Esophagus squamous epithelium (tissue), 4 donors: ENCODE results near the gene ITPRIP.

Experiments
- POLR2A ChIP-seq, 4 donors: fragments of 450-650 bp; IDR thresholded peaks; one replicate each; pipeline ENCODE4 v1.6.1; 2017; ENCODE audit warnings: antibody characterized with exemption in 4 of 4, mild to moderate bottlenecking in 4 of 4, moderate library complexity in 3 of 4
- TF ChIP-seq, protein P1 (sequence below), 6 experiments: fragments of 450-650 bp in 4 of 6; fragments of 200-600 bp in 2 of 6; sonication (generic) in 2 of 6; IDR thresholded peaks; one replicate each; pipeline ENCODE4 v1.5.1; 2016 to 2019; ENCODE audit warnings: antibody characterized with exemption in 6 of 6, mild to moderate bottlenecking in 4 of 6, moderate library complexity in 4 of 6

GRCh38 chr10:104337985-104338735, at the start of gene ITPRIP:
- TF ChIP-seq, protein P1, sequence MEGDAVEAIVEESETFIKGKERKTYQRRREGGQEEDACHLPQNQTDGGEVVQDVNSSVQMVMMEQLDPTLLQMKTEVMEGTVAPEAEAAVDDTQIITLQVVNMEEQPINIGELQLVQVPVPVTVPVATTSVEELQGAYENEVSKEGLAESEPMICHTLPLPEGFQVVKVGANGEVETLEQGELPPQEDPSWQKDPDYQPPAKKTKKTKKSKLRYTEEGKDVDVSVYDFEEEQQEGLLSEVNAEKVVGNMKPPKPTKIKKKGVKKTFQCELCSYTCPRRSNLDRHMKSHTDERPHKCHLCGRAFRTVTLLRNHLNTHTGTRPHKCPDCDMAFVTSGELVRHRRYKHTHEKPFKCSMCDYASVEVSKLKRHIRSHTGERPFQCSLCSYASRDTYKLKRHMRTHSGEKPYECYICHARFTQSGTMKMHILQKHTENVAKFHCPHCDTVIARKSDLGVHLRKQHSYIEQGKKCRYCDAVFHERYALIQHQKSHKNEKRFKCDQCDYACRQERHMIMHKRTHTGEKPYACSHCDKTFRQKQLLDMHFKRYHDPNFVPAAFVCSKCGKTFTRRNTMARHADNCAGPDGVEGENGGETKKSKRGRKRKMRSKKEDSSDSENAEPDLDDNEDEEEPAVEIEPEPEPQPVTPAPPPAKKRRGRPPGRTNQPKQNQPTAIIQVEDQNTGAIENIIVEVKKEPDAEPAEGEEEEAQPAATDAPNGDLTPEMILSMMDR (IDR thresholded peaks at IDR 0.05) = peak in 1 of 6 experiments; percentile 8
- peak in 3 of 4 donors; percentile 79 to 98 (median 97) for TF ChIP-seq POLR2A (IDR thresholded peaks at IDR 0.05)
